HEK293 (cell line): ENCODE results near the gene CLPSL2.

ENCODE experiments used
- IKZF3 ChIP-seq: fragments of 450-650 bp; IDR thresholded peaks from 2 replicates; pipeline ENCODE4 v1.5.0; 2018; ENCODE audit warnings: missing biosample characterization, mild to moderate bottlenecking, missing genetic modification characterization, moderate library complexity
- PRDM1 ChIP-seq: fragments of 450-650 bp; formaldehyde crosslinking; IDR thresholded peaks from 2 replicates; pipeline ENCODE4; 2016; ENCODE audit warnings: missing biosample characterization, missing genetic modification characterization
- PRDM2 ChIP-seq: fragments of 450-650 bp; formaldehyde crosslinking; IDR thresholded peaks from 2 replicates; pipeline ENCODE4 v1.5.1; 2016; ENCODE audit warnings: missing biosample characterization, missing genetic modification characterization, borderline replicate concordance
- REPIN1 ChIP-seq: fragments of 450-650 bp; formaldehyde crosslinking; IDR thresholded peaks from 2 replicates; pipeline ENCODE4 v1.5.1; 2017; ENCODE audit warnings: missing biosample characterization, missing genetic modification characterization, low read depth
- SETDB1 ChIP-seq: IDR thresholded peaks from one replicate; pipeline ENCODE4 v1.6.1; 2017; ENCODE audit warnings: mild to moderate bottlenecking, low read length, moderate library complexity, mixed read lengths; ENCODE audit not compliant: insufficient read length
- TSHZ1 ChIP-seq: fragments of 450-650 bp; formaldehyde crosslinking; IDR thresholded peaks from 2 replicates; pipeline ENCODE4 v1.5.1; 2016; ENCODE audit warnings: missing biosample characterization, missing genetic modification characterization, borderline replicate concordance
- ZBTB1 ChIP-seq: fragments of 450-650 bp; formaldehyde crosslinking; IDR thresholded peaks from 2 replicates; pipeline ENCODE4 v1.5.1; 2016; ENCODE audit warnings: missing biosample characterization, missing genetic modification characterization
- ZBTB26 ChIP-seq: fragments of 450-650 bp; formaldehyde crosslinking; optimal IDR thresholded peaks from 2 replicates; pipeline ENCODE3; 2016; ENCODE audit warnings: missing biosample characterization, mild to moderate bottlenecking, missing genetic modification characterization
- ZBTB48 ChIP-seq: fragments of 450-650 bp; formaldehyde crosslinking; IDR thresholded peaks from 2 replicates; pipeline ENCODE4 v1.5.1; 2016; ENCODE audit warnings: missing biosample characterization, missing genetic modification characterization
- ZBTB8A ChIP-seq: fragments of 450-650 bp; formaldehyde crosslinking; IDR thresholded peaks from 2 replicates; pipeline ENCODE4 v1.5.1; 2016; ENCODE audit warnings: missing biosample characterization, missing genetic modification characterization
- ZEB2 ChIP-seq: fragments of 450-650 bp; formaldehyde crosslinking; IDR thresholded peaks from 2 replicates; pipeline ENCODE4 v1.5.1; 2016; ENCODE audit warnings: missing biosample characterization, missing genetic modification characterization
- ZIC2 ChIP-seq: fragments of 450-650 bp; formaldehyde crosslinking; IDR thresholded peaks from 2 replicates; pipeline ENCODE4 v1.5.1; 2016; ENCODE audit warnings: missing biosample characterization, missing genetic modification characterization
- ZNF121 ChIP-seq: fragments of 450-650 bp; formaldehyde crosslinking; IDR thresholded peaks from 2 replicates; pipeline ENCODE4 v1.5.1; 2016; ENCODE audit warnings: missing biosample characterization, missing genetic modification characterization
- ZNF157 ChIP-seq: fragments of 450-650 bp; formaldehyde crosslinking; IDR thresholded peaks from 2 replicates; pipeline ENCODE4 v1.5.1; 2016; ENCODE audit warnings: missing biosample characterization, missing genetic modification characterization
- ZNF18 ChIP-seq: fragments of 450-650 bp; formaldehyde crosslinking; IDR thresholded peaks from 2 replicates; pipeline ENCODE4 v1.5.1; 2016; ENCODE audit warnings: missing biosample characterization, missing genetic modification characterization
- ZNF394 ChIP-seq: fragments of 450-650 bp; formaldehyde crosslinking; IDR thresholded peaks from 2 replicates; pipeline ENCODE4 v1.5.1; 2016; ENCODE audit warnings: missing biosample characterization, missing genetic modification characterization, mild to moderate bottlenecking, moderate library complexity, borderline replicate concordance
- ZNF561 ChIP-seq: fragments of 450-650 bp; IDR thresholded peaks from 2 replicates; pipeline ENCODE4 v1.5.1; 2018; ENCODE audit warnings: missing biosample characterization, missing genetic modification characterization, borderline replicate concordance
- ZNF626 ChIP-seq: fragments of 450-650 bp; sonication (Bioruptor Pico); formaldehyde crosslinking; IDR thresholded peaks from 2 replicates; pipeline ENCODE4 v1.5.1; 2018; ENCODE audit warnings: missing biosample characterization, missing genetic modification characterization, inconsistent platforms
- ZNF660 ChIP-seq: fragments of 450-650 bp; IDR thresholded peaks from 2 replicates; pipeline ENCODE4 v1.5.1; 2018; ENCODE audit warnings: missing biosample characterization, mild to moderate bottlenecking, missing genetic modification characterization
- ZNF707 ChIP-seq: fragments of 450-650 bp; formaldehyde crosslinking; IDR thresholded peaks from 2 replicates; pipeline ENCODE4 v1.5.1; 2016; ENCODE audit warnings: missing biosample characterization, missing genetic modification characterization
- ZNF768 ChIP-seq: fragments of 450-650 bp; formaldehyde crosslinking; IDR thresholded peaks from 2 replicates; pipeline ENCODE4 v1.5.1; 2018; ENCODE audit warnings: missing biosample characterization, mild to moderate bottlenecking, missing genetic modification characterization
- ZSCAN18 ChIP-seq: fragments of 450-650 bp; formaldehyde crosslinking; IDR thresholded peaks from 2 replicates; pipeline ENCODE4 v1.5.1; 2016; ENCODE audit warnings: missing biosample characterization, missing genetic modification characterization
- ZXDB ChIP-seq: fragments of 450-650 bp; formaldehyde crosslinking; IDR thresholded peaks from 2 replicates; pipeline ENCODE4 v1.5.1; 2016; ENCODE audit warnings: missing biosample characterization, missing genetic modification characterization

Gene CLPSL2

GRCh38 chr6:35776364-35777215 lies at the start of gene CLPSL2 (continued):
- no peak for TF ChIP-seq TSHZ1 (tag by site-specific recombination)
- no peak for TF ChIP-seq ZNF707 (tag by site-specific recombination)
- TF ChIP-seq ZNF768 (tag by site-specific recombination) = no peak
- peak; percentile 95 for TF ChIP-seq ZBTB8A (tag by site-specific recombination)
- TF ChIP-seq ZNF660 = 0 out of 2 replicates have a peak, but pooled peaks have one; percentile 15
- peak; percentile 89 for TF ChIP-seq ZIC2 (tag by site-specific recombination)
- no peak for TF ChIP-seq ZNF394 (tag by site-specific recombination)
- no peak for TF ChIP-seq ZNF18 (tag by site-specific recombination)
- TF ChIP-seq ZNF157 (tag by site-specific recombination) = no peak
- peak; percentile 76 for TF ChIP-seq PRDM1 (tag by site-specific recombination)
- TF ChIP-seq ZBTB1 (tag by site-specific recombination) = no peak
- no peak for TF ChIP-seq ZBTB48 (tag by site-specific recombination)
- TF ChIP-seq ZNF561 (tag by site-specific recombination) = peak; percentile 90; the same call in 1 of the 2 replicates
- no peak for TF ChIP-seq ZNF626
- TF ChIP-seq ZNF121 = no peak
- TF ChIP-seq ZSCAN18 (tag by site-specific recombination) = no peak
- 0 out of 2 replicates have a peak, but pooled peaks have one; percentile 23 for TF ChIP-seq ZEB2 (tag by site-specific recombination)
- TF ChIP-seq SETDB1 = no peak
- TF ChIP-seq IKZF3 = peak; percentile 63; the same call in 1 of the 2 replicates
- 0 out of 2 replicates have a peak, but pooled peaks have one; percentile 40 for TF ChIP-seq ZXDB
- no peak for TF ChIP-seq PRDM2
- peak; percentile 86 for TF ChIP-seq ZBTB26
- TF ChIP-seq REPIN1 = no peak
